ENCODE data around the gene BTNL8. TPM values are rescaled to one million over a fixed set of nuclear protein-coding genes. Genes with fewer than 3 reads are reported as not detected.

BTNL8 gene
- total and polyA plus RNA-seq, 2 donors (not counting 3 experiments of a cell fraction or from before 2014, with no cell fraction given): not detected

DNA sequence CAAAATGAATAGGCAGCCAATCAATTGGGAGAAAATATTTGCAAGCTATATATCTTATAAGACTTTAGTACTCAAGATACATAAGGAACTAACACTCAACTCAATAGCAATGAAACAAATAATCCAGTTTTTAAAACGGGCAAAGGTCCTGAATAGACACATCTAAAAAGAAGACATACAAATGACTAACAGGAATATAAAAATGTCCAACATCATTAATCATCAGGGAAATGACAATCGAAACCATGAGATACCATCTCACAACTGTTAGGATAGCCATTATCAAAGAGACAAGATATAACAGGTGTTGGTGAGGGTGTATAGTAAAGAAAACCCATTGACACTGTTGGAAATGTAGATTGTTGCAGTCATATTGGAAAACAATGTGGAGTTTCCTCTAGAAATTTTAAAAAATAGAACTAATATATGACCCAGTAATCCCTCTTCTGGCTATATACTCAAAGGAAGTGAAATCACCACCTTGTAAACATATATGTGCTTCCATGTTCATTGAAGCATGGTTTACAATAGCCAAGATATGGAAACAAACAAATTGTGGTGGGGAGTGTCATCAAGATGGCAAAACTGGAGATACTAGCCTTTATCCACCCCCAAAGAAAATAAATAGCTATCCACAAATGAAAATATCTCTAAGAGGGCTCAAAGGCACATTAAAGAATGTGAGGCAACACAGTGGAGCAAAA, 75.8 kb downstream of the BTNL8 start:
- Histone ChIP-seq H3K27ac (ENCODE audit: insufficient read depth, low read depth, low read length) (no peak overlapping the region), H3K4me2 (ENCODE audit: insufficient read depth, low read length) (no peak overlapping the region), H3K4me3 (replicated peaks in 1 of 3; ENCODE audit: insufficient read depth in 1 of 3, low read depth in 1 of 3, low read length in 3 of 3) (no peak overlapping the region), H3K9me3 (replicated peaks; ENCODE audit: control insufficient read depth, insufficient read depth, low read length) (no peaks in the 10 kb centered on the region), H3K4me1 (ENCODE audit: control insufficient read depth, extremely low read depth, insufficient read depth, low read length) (no peaks in the 10 kb centered on the region), H3K36me3 (ENCODE audit: control insufficient read depth in 2 of 2, extremely low read depth in 1 of 2, insufficient read depth in 2 of 2, low read length in 2 of 2) (no peaks in the 10 kb centered on the region), H3K27me3 (ENCODE audit: control insufficient read depth in 2 of 2, insufficient read depth in 2 of 2, low read length in 2 of 2) (no peaks in the 10 kb centered on the region), H2AFZ (ENCODE audit: low read depth, low read length) (no peak overlapping the region), H3K9me1 (replicated peaks; ENCODE audit: control insufficient read depth, extremely low read depth, insufficient read depth, low read length) (no peaks in the 10 kb centered on the region), H3K79me2 (ENCODE audit: control insufficient read depth, insufficient read depth, low read length) (no peaks in the 10 kb centered on the region), H3K9ac (replicated peaks; ENCODE audit: extremely low read depth, insufficient read depth, low read length) (no peak overlapping the region), H4K20me1 (replicated peaks; ENCODE audit: control insufficient read depth, extremely low read depth, insufficient read depth, low read length) (no peaks in the 10 kb centered on the region)
- CTCF ChIA-PET: no interaction called here
- FAIRE-seq: no peak
- no peak for DNase-seq (ENCODE audit: low read depth, low spot score)
- TF ChIP-seq POLR2A (IDR thresholded peaks at IDR 0.05; ENCODE audit: low read depth, low read length) (no peak), MYC (IDR thresholded peaks at IDR 0.05; ENCODE audit: low read depth, low read length) (no peak), GATA2 (IDR thresholded peaks at IDR 0.05; ENCODE audit: insufficient read depth, insufficient read length, low read depth, low read length) (no peak), FOS (IDR thresholded peaks at IDR 0.05; ENCODE audit: borderline replicate concordance, insufficient read depth, low read length) (no peak), EZH2 (IDR thresholded peaks at IDR 0.05; ENCODE audit: borderline replicate concordance, low read depth, low read length, severe bottlenecking) (no peak), POLR2AphosphoS5 (IDR thresholded peaks at IDR 0.05; ENCODE audit: insufficient read depth, low read depth, low read length) (no peak), JUN (IDR thresholded peaks at IDR 0.05; ENCODE audit: borderline replicate concordance, insufficient read depth, insufficient read length, low read depth) (no peak)
- TF ChIP-seq, protein P1, sequence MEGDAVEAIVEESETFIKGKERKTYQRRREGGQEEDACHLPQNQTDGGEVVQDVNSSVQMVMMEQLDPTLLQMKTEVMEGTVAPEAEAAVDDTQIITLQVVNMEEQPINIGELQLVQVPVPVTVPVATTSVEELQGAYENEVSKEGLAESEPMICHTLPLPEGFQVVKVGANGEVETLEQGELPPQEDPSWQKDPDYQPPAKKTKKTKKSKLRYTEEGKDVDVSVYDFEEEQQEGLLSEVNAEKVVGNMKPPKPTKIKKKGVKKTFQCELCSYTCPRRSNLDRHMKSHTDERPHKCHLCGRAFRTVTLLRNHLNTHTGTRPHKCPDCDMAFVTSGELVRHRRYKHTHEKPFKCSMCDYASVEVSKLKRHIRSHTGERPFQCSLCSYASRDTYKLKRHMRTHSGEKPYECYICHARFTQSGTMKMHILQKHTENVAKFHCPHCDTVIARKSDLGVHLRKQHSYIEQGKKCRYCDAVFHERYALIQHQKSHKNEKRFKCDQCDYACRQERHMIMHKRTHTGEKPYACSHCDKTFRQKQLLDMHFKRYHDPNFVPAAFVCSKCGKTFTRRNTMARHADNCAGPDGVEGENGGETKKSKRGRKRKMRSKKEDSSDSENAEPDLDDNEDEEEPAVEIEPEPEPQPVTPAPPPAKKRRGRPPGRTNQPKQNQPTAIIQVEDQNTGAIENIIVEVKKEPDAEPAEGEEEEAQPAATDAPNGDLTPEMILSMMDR (IDR thresholded peaks at IDR 0.05; ENCODE audit: extremely low read depth in 1 of 2, insufficient read depth in 1 of 2, low read depth in 1 of 2, low read length in 2 of 2): no peak
- TF ChIP-seq, protein P2, sequence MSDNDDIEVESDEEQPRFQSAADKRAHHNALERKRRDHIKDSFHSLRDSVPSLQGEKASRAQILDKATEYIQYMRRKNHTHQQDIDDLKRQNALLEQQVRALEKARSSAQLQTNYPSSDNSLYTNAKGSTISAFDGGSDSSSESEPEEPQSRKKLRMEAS (IDR thresholded peaks at IDR 0.05; ENCODE audit: insufficient read depth, insufficient read length): no peak
- dilution Hi-C loops (cut with MboI; ENCODE audit: extremely low pct_ligation_motif_present, low sequenced_read_pairs) (no loop called here), intact Hi-C loops (cut with micrococcal nuclease) (no loop called here)
- BruUV-seq (replicated peaks): no TSS peak
- POLR2A ChIA-PET: no interaction called here
